ENCODE results near the gene SESN1.

GRCh38 chr6:109045493-109045892, 49.2 kb downstream of the SESN1 start:
- TF ChIP-seq CTCF (IDR thresholded peaks at IDR 0.05) (no peak), POLR2A (IDR thresholded peaks at IDR 0.05) (no peak)
